HCT116 (cell line): Measurements from ENCODE around the gene SCRG1. TPM values are rescaled to one million over a fixed set of nuclear protein-coding genes. Genes with fewer than 3 reads are reported as not detected.

Source experiments
- ATAC-seq: fragments of 200-7000 bp; cut with Tn5 transposase; 2 replicates; pipeline ENCODE4 v1.9.1; 2020; ENCODE audit warnings: mild to moderate bottlenecking, moderate library complexity
- BruUV-seq: library from RNA; stranded (reverse); fragments of 400-500 nt; replicated peaks from 2 replicates; lab custom pipeline; 2021; lab: Mats Ljungman, UMichigan
- CTCF ChIA-PET: fragments of 300-600 bp; sonication (Branson Sonifier 250); formaldehyde crosslinking; loops from one replicate; lab custom pipeline; 2021; ENCODE audit warnings: antibody characterized with exemption; lab: Charles Lee
- POLR2A ChIA-PET: fragments of 300-600, 350-600 bp; sonication (Branson Sonifier 250); formaldehyde crosslinking; loops from one replicate; lab custom pipeline; 2021; ENCODE audit warnings: antibody characterized with exemption; lab: Charles Lee
- RAD21 ChIA-PET, 2 experiments: fragments of 300-600 bp; sonication (Branson Sonifier 250); formaldehyde crosslinking; loops; one replicate each; lab custom pipeline; 2023; ENCODE audit warnings: low total read pairs in 2 of 2; ENCODE audit not compliant: uncharacterized antibody in 2 of 2, unreplicated experiment in 2 of 2, low non-redundant PET in 1 of 2; lab: Charles Lee
- DNase-seq: peaks from one replicate; pipeline ENCODE4 v3.0.0-alpha.2; 2010; ENCODE audit warnings: low read depth, low spot score
- H2AFZ ChIP-seq: fragments of 200-600 bp; shearing (Covaris generic), sonication (generic); 2 replicates; pipeline ENCODE4 v1.6.1; 2017; ENCODE audit warnings: low read depth, mixed run types, mixed read lengths, antibody characterized with exemption, low read length; ENCODE audit not compliant: poor library complexity, severe bottlenecking
- H3K27ac ChIP-seq: 2 replicates; pipeline ENCODE4 v1.5.1; 2012; ENCODE audit warnings: low read depth, low read length
- H3K27me3 ChIP-seq: fragments of 200-600 bp; sonication (generic); 2 replicates; pipeline ENCODE4 v1.6.1; 2016; ENCODE audit warnings: mixed run types, low read length, mixed read lengths; ENCODE audit not compliant: insufficient read depth
- H3K36me3 ChIP-seq, 2 experiments: fragments of 200-500 bp in 1 of 2; fragments of 200-600 bp in 1 of 2; sonication (Bioruptor generic) in 1 of 2; sonication (generic) in 1 of 2; 2 replicates each; pipeline versions ENCODE4 v1.5.1 to v1.6.1; 2014 to 2016; ENCODE audit warnings: low read length in 2 of 2, inconsistent platforms in 1 of 2, mixed read lengths in 1 of 2, mixed run types in 1 of 2; ENCODE audit not compliant: insufficient read depth in 2 of 2, control insufficient read depth in 1 of 2
- H3K4me1 ChIP-seq, 2 experiments: fragments of 200-600 bp in 1 of 2; sonication (generic) in 1 of 2; 2 replicates each; pipeline versions ENCODE4 v1.5.1 to v1.6.1; 2012 to 2017; ENCODE audit warnings: low read length in 2 of 2, inconsistent platforms in 1 of 2, mild to moderate bottlenecking in 1 of 2, mixed read lengths in 1 of 2, mixed run types in 1 of 2, moderate library complexity in 1 of 2; ENCODE audit not compliant: insufficient read depth in 2 of 2, control insufficient read depth in 1 of 2
- H3K4me2 ChIP-seq: fragments of 200-600 bp; sonication (generic); 2 replicates; pipeline ENCODE4 v1.6.1; 2017; ENCODE audit warnings: mixed run types, low read length, mixed read lengths
- H3K4me3 ChIP-seq, 2 experiments: fragments of 200-600 bp in 1 of 2; sonication (generic) in 1 of 2; replicated peaks in 1 of 2; 2 replicates each; pipeline ENCODE4 v1.5.1; 2011 to 2016; ENCODE audit warnings: low read length in 2 of 2, control low read depth in 1 of 2, low read depth in 1 of 2, mild to moderate bottlenecking in 1 of 2, mixed read lengths in 1 of 2, mixed run types in 1 of 2
- H3K79me2 ChIP-seq: fragments of 200-600 bp; sonication (generic); 2 replicates; pipeline ENCODE4 v1.6.1; 2017; ENCODE audit warnings: mild to moderate bottlenecking, mixed run types, low read length, moderate library complexity, mixed read lengths; ENCODE audit not compliant: insufficient read depth
- H3K9ac ChIP-seq: fragments of 200-600 bp; sonication (generic); 2 replicates; pipeline ENCODE4 v1.6.1; 2016; ENCODE audit warnings: low read length, mixed read lengths
- H3K9me2 ChIP-seq: fragments of 200-600 bp; sonication (generic), shearing (Covaris generic); 2 replicates; pipeline ENCODE4 v1.6.1; 2017; ENCODE audit warnings: mixed run types, mild to moderate bottlenecking, moderate library complexity; ENCODE audit not compliant: insufficient read depth
- H3K9me3 ChIP-seq, 2 experiments: fragments of 200-500 bp in 1 of 2; fragments of 200-600 bp in 1 of 2; sonication (Bioruptor generic) in 1 of 2; sonication (generic) in 1 of 2; 2 replicates each; pipeline ENCODE4 v1.6.1; 2014 to 2017; ENCODE audit warnings: low read length in 2 of 2, mixed read lengths in 2 of 2, inconsistent platforms in 1 of 2, low read depth in 1 of 2, mild to moderate bottlenecking in 1 of 2, mixed run types in 1 of 2, moderate library complexity in 1 of 2; ENCODE audit not compliant: control insufficient read depth in 1 of 2, insufficient read depth in 1 of 2
- H4K20me1 ChIP-seq: fragments of 200-600 bp; sonication (generic), shearing (Covaris generic); 2 replicates; pipeline ENCODE4 v1.6.1; 2017; ENCODE audit warnings: mixed run types, mild to moderate bottlenecking, moderate library complexity; ENCODE audit not compliant: insufficient read depth
- CBX3 ChIP-seq: IDR thresholded peaks from 2 replicates; pipeline ENCODE4 v1.6.1; 2012; ENCODE audit warnings: low read depth
- ELF1 ChIP-seq: IDR thresholded peaks from 2 replicates; pipeline ENCODE4 v1.6.1; 2012; ENCODE audit warnings: low read depth, borderline replicate concordance
- EZH2 ChIP-seq: fragments of 200-600 bp; sonication (generic); IDR thresholded peaks from 2 replicates; pipeline ENCODE4 v1.6.1; 2017; ENCODE audit warnings: antibody characterized with exemption, mixed run types
- EZH2phosphoT487 ChIP-seq: fragments of 200-600 bp; IDR thresholded peaks from 2 replicates; pipeline ENCODE4 v1.6.1; 2018; ENCODE audit warnings: antibody characterized with exemption, borderline replicate concordance
- FOSL1 ChIP-seq: IDR thresholded peaks from 2 replicates; pipeline ENCODE4 v1.6.1; 2012; ENCODE audit warnings: low read depth
- JUND ChIP-seq: IDR thresholded peaks from 2 replicates; pipeline ENCODE4 v1.6.1; 2012
- MAX ChIP-seq: IDR thresholded peaks from 2 replicates; pipeline ENCODE4 v1.6.1; 2012
- POLR2AphosphoS5 ChIP-seq: IDR thresholded peaks from 2 replicates; pipeline ENCODE4 v1.6.1; 2011; ENCODE audit warnings: mild to moderate bottlenecking, low read depth, low read length, moderate library complexity
- RAD21 ChIP-seq: IDR thresholded peaks from 2 replicates; pipeline ENCODE4 v1.6.1; 2012; ENCODE audit warnings: low read depth, mild to moderate bottlenecking
- REST ChIP-seq: IDR thresholded peaks from 2 replicates; pipeline ENCODE4 v1.6.1; 2012; ENCODE audit warnings: low read depth
- SIN3A ChIP-seq: IDR thresholded peaks from 2 replicates; pipeline ENCODE4 v1.6.1; 2012; ENCODE audit warnings: low read depth
- YY1 ChIP-seq: IDR thresholded peaks from 2 replicates; pipeline ENCODE4 v1.6.1; 2011; ENCODE audit warnings: low read length, low read depth, moderate library complexity, mild to moderate bottlenecking; ENCODE audit not compliant: insufficient replicate concordance; ENCODE audit errors: extremely low read depth
- ZFX ChIP-seq: fragments of 450-650 bp; IDR thresholded peaks from 2 replicates; pipeline ENCODE4 v1.6.1; 2017
- intact Hi-C: fragments of 100-400 bp; cut with micrococcal nuclease; formaldehyde crosslinking; loops from 2 replicates; pipeline ENCODE4 v1.10.0; 2022
- total RNA-seq: library from RNA; stranded (reverse); gene quantifications from one replicate; pipeline ENCODE4 v1.2.1, GENCODE V29; 2021; ENCODE audit not compliant: unreplicated experiment
- TF ChIP-seq, protein P1 (sequence below): IDR thresholded peaks from 2 replicates; pipeline ENCODE4 v1.6.1; 2012

The SCRG1 gene
- total RNA-seq, 1 experiment from 2014 or later, result not detected

DNA sequence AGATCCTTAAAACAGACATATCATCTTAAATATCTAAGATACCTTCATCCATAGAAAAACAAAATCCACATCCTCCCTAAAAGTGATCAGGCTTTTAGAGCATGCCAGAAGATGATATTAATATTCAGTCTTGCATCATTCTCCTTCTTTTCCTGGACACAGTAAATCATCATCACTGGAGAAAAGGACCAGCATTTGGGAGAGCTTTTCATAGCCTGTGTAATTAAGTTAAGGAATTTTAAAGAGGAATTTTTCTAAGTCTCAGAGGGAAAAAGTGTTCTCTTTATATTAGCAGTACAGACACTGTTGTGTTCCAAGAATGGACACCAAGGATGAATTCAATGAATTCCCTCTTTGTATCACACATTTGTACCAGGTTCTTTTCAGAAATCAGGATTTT, 696 bp downstream of the SCRG1 start:
- Histone ChIP-seq H3K4me3 (no peak overlapping the region), H3K4me2 (no peak overlapping the region), H3K36me3 (no peaks in the 10 kb centered on the region), H3K27me3 (no peaks in the 10 kb centered on the region), H3K9ac (no peak overlapping the region), H3K79me2 (no peaks in the 10 kb centered on the region), H2AFZ (no peak overlapping the region), H3K9me3 (no peaks in the 10 kb centered on the region), H3K27ac (no peak overlapping the region), H3K4me1 (no peaks in the 10 kb centered on the region), H3K9me2 (no peaks in the 10 kb centered on the region; the same call in 1 of the 2 replicates), H4K20me1 (no peaks in the 10 kb centered on the region)
- ChIA-PET POLR2A (no interaction called here), CTCF (no interaction called here), RAD21 (no interaction called here)
- intact Hi-C loops, result no loop called here
- no TSS peak for BruUV-seq
- ATAC-seq (no peak), DNase-seq (no peak)
- TF ChIP-seq RAD21 (no peak), EZH2 (no peak), YY1 (no peak), ZFX (no peak), REST (no peak), FOSL1 (no peak), EZH2phosphoT487 (no peak), JUND (no peak), SIN3A (no peak), ELF1 (no peak), CBX3 (no peak), MAX (no peak), POLR2AphosphoS5 (no peak)
- TF ChIP-seq, protein P1, sequence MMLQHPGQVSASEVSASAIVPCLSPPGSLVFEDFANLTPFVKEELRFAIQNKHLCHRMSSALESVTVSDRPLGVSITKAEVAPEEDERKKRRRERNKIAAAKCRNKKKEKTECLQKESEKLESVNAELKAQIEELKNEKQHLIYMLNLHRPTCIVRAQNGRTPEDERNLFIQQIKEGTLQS, result no peak
